GM21367 (cell line): Measurements from ENCODE around the gene ERP27.

Source experiments
- ATAC-seq: cut with Tn5 transposase; IDR thresholded peaks from one replicate; pipeline ENCODE4 v1.9.1; 2021; ENCODE audit not compliant: unreplicated experiment

Gene ERP27

DNA sequence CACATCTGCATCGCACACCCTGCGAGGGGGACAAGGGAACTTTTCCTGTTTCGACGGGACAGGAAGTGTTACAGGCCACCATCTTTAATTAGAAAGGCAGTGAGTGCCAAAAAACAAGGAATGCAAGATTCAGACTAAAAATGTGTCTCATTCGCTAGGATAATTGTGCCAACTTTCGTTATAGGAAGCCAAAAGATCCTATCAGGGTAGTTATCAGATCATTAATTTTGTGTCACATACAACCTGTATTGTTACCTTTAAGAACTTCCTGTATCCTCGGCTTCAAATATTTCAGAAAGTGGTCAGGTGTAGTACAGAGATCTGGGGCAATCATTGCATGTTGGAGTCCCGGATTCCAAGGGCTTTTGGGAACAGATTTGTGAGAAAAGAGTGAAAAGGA lies 33.5 kb downstream of the ERP27 start:
- ATAC-seq: no peak

DNA sequence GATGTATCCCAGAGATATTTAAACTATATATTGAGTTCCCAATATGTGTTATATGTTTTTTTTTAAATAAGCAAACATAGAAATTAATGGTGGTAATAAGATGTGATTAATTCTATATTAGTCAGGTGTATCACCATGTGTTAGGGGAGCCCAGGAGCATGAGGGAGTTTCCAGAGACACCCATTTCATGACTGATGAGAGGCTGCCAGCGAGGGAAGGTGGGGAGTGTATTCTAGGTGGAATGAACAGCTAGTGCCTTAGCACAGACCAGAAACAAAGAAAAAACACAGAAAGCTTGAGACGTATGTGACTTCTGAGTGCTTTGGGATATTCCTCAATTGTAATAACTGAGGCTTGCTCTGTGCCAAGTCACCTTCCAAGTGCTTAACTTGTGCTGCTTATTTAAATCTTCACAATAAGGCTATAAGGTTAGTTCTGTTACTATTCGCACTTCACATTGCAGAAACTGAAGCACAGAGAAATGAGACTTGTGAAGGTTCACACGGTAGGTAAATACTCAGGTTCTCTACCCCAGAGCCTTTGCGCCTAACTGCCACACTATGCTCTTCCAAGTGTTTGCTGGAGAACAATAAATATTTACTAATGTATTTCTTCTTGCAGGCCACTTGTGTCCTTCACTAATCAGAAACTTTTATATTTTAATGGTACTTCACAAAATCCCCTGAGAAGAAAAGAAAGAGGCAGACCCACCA lies 34.8 kb downstream of the ERP27 start:
- ATAC-seq: no peak

GRCh38 chr12:14902465-14902864 lies 35.9 kb downstream of the ERP27 start:
- ATAC-seq: no peak

DNA sequence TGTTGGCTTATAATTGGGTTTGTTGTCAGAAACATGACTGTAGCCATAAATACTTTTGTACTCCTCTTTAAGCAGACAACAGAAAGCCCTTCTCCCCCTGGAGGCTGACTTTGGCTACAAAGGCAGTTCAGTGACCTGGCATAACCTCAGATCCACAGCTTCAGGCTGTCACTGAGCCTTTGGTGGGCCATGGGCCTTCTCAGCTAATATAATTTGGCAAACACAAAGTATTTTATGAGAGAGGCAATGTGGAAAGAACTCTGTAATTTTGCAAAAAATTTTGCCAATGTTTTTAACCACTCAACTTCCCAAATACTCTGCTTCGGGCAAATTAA lies 37.1 kb downstream of the ERP27 start:
- ATAC-seq: no peak

- no peak for ATAC-seq
Observed at GRCh38 chr12:14900521-14901227, 37.7 kb downstream of the ERP27 start.

GRCh38 chr12:14896521-14897169 lies 41.7 kb downstream of the ERP27 start:
- ATAC-seq: no peak

GRCh38 chr12:14893506-14894250 lies 44.7 kb downstream of the ERP27 start:
- ATAC-seq: no peak

DNA sequence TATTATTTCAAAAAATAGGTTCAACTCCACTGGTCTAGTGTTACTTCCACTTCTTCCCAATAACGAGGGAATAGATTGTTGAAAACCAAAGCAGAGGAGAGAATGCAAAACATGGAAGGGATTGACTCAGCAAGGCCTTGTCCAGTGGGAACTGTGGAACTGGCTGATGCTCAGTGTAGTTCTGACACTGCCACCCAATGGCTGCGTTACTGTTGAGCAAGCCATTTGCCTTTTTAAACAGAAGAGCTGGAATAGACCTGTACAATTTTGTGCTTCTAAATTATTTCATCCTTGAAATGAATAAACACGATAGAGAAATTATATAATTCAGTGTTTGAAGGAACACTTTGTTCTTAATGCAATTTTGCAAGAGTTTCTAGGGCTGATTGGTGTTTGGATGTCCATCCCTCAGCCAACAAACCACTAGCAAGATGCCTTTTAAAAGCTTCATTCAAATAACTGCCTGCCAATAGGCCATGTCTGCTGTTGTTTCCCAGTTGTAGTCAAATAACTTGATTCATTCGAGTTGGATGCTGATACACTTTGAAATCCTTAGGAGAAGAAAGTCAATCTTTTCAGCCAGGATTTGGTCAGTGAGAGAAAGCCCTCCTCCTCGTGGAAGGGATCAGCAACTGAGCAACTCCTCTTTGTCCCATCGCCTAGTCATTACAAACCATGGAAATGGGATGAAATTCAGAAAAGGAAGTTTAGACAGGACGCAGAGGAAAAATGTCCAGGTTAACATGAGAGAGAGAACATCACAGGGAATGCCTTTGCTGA lies 45.4 kb downstream of the ERP27 start:
- ATAC-seq: no peak

GRCh38 chr12:14890701-14891100 lies 47.6 kb downstream of the ERP27 start:
- ATAC-seq: no peak

- ATAC-seq: no peak
Observed at GRCh38 chr12:14886271-14886670, 52.1 kb downstream of the ERP27 start.

DNA sequence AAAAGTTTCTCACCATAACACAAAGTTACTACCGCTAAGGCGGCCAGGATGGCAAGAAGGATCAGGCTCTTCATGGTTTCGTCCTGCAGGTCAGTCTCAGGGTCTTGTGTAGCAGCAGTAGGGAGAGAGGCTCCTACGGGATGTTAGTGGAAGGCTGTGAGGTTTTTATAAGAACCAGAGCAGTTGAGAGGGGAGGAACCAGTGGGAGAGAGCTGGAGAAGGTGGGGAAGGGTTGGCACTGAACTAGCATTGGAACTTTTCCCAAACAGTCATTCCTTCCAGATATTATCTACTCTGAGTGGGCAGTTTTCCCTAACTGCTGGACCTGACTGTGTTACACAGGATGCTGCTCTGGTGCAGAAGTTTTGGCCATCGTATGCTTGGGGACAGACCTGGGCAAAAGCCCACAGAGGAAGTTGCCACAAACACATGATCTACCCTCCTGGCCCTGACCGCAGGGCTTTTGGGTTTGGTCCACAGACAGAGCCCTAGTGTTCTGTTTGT lies 52.6 kb downstream of the ERP27 start, which contains the start of gene MGP:
Gene MGP (minus strand): TSS at position 137 of the 504 bp plus-strand sequence. CDS start 63 bp downstream, at position 74.
- no peak for ATAC-seq

GRCh38 chr12:14884458-14884878 lies 53.9 kb downstream of the ERP27 start:
- ATAC-seq: peak; percentile 98

GRCh38 chr12:14883686-14884085 lies 54.7 kb downstream of the ERP27 start:
- no peak for ATAC-seq

GRCh38 chr12:14880890-14881453 lies 57.4 kb downstream of the ERP27 start:
- ATAC-seq: no peak

DNA sequence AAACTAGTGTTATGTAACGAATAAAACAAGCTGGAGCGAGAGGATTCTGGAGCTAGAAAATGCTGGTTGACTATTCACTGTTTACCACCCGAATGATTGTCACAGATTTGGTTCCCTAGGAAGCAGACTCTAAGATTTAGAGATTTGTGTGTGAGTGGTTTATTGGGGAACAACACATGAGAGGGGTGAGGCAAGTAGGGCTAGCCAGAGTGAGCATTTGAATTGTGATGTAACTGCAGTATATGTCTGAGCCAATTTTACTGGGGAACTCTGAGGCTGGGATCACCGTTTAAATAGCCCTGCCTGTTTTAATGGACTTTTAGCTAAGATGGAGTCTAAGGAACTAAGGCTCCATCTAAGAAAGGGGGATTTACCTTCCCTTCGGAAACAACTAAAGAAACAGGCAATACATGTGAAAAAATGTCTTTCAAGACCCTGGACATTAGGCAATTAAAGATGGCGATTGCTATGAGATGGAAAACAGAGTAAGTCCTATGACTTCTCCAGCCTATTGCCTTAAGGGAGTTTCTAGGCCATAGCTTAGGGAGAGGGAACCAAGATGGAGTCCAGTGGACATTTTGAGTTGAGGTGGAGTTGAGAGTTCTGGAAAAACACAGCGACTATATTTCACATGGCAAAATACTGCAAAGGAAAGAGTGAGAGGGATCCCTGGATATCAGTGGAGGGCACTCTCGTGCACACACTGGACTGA lies 59.0 kb downstream of the ERP27 start:
- ATAC-seq: no peak

DNA sequence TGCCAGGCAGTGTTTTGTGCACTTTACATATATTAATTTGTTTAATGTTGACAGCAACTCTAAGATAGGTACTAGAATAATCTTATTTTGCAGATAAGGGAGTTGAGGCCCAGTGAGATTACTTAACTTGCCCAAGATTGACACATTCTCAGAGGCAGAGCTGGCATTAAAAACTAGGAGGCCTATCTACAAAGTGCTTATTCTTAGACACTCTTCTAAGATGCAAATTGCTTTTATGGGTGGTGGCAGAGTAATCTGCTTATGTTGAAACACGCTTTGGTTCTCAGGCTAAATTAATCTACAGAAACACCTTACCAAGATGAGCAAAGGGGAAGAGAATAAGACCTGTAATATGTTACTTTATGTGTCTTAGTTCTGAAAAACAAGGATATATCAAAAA lies 59.8 kb downstream of the ERP27 start:
- ATAC-seq: no peak

DNA sequence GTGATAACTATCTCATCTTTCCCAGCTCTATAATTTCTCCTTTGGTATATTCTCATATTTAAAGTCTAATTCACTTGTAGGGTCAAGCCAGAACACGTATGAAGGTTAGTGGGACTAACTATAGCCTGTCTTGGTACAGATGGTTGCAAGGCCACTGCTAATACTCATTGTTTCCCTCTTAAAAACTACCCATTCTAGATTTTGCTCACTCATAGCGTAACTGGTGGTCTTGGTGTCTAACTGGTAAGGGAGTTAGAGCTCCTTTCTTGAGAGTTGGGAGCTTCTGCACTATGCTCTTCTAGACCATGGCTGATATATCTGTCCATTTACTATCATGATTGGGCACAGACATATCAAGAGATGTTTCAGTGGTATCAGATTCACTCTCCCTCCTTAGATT lies 61.5 kb downstream of the ERP27 start:
- ATAC-seq: no peak

DNA sequence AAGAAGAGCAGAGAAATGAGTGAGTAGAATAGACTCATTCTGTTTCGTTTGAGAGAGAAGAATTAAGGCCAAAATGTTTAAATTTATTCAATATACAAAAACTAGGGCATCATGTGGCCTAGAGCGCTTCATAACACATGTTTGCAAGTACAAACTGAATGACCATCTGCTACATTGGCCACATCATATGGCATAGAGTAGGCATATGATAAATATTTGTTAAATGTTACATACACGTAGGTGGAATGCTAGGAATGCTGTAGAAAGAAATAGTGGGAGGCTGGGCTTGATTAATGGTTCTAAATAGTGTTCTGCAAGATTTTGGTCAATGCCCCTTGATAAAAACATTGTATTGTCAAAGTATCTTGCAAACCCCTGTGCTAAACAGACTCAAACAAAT lies 63.5 kb downstream of the ERP27 start:
- ATAC-seq: no peak

GRCh38 chr12:14873440-14874185 lies 64.7 kb downstream of the ERP27 start:
- no peak for ATAC-seq
